ENCODE results near the gene COL1A1.

DNA sequence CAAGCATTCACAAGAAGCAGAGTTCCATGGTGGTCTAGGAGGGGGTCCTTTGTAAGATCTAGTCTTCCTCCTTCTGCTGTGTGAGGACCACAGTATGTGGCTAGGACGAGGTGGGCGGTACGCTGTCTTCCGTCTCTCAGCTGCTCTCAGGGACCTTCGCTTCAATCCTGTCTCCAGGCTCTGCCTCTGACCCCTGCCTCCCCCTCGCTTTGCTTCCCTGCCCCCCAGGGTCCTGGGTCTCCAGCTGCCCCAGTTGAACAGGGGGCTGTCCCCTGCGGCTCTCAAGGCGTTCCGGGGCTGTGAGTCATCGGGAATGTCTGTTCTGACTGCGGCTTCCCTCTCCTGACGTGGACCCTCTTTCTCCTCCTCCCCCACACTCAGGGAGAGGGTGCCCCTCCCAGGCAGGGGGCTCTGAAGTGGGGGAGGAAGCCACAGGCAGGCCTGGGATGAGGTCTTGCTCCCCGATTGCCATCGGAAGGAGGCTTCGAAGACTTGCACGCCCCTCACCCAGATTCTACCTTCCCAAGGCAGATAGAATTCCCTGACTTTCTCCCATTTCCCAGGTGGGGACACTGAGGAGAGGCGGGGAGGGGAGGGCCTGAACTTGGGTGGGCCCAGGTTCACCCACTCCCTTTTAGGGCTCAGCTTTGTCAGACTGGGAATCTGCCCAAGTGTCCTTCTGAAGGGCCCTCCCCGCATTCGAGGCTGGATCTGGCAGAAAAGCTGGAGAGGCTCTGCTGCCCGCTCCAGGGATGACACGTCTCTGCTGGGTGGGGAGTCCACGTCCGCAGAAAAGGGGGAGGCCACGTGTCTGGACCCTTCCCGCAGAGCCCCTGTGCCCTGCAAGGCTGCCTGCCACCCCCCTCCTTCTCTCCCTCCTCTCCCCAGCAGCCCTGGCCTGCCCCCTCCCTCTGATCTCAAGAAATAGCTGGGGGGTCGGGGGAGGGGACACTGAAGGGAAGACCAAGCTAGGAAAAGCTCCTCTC, 9.1 kb upstream of the COL1A1 start:
- TF ChIP-seq EZH2 (IDR thresholded peaks at IDR 0.05; ENCODE audit: borderline replicate concordance, low read length), result no peak
- TF ChIP-seq, protein P1, sequence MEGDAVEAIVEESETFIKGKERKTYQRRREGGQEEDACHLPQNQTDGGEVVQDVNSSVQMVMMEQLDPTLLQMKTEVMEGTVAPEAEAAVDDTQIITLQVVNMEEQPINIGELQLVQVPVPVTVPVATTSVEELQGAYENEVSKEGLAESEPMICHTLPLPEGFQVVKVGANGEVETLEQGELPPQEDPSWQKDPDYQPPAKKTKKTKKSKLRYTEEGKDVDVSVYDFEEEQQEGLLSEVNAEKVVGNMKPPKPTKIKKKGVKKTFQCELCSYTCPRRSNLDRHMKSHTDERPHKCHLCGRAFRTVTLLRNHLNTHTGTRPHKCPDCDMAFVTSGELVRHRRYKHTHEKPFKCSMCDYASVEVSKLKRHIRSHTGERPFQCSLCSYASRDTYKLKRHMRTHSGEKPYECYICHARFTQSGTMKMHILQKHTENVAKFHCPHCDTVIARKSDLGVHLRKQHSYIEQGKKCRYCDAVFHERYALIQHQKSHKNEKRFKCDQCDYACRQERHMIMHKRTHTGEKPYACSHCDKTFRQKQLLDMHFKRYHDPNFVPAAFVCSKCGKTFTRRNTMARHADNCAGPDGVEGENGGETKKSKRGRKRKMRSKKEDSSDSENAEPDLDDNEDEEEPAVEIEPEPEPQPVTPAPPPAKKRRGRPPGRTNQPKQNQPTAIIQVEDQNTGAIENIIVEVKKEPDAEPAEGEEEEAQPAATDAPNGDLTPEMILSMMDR (IDR thresholded peaks at IDR 0.05; ENCODE audit: low read length), result no peak

Data from OCI-LY1 (cell line).